ENCODE data around the gene DHRS3.

Gene DHRS3

DNA sequence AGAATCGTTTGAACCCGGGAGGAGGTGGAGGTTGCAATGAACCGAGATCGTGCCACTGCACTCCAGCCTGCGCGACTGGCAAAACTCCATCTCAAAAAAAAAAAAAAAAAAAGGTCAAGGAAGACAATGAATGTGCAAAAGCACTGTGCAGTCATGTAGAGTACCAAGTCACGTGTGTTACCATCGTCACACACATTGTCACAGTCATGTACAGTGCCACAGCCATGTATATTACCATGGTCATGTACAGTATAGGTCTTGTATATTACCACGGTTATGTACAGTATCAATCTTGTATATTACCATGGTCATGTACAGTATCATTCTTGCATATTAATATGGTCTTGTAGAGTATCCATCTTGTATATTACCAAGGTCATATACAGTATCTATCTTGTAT, 13.0 kb downstream of the DHRS3 start:
- TF ChIP-seq, protein P1, sequence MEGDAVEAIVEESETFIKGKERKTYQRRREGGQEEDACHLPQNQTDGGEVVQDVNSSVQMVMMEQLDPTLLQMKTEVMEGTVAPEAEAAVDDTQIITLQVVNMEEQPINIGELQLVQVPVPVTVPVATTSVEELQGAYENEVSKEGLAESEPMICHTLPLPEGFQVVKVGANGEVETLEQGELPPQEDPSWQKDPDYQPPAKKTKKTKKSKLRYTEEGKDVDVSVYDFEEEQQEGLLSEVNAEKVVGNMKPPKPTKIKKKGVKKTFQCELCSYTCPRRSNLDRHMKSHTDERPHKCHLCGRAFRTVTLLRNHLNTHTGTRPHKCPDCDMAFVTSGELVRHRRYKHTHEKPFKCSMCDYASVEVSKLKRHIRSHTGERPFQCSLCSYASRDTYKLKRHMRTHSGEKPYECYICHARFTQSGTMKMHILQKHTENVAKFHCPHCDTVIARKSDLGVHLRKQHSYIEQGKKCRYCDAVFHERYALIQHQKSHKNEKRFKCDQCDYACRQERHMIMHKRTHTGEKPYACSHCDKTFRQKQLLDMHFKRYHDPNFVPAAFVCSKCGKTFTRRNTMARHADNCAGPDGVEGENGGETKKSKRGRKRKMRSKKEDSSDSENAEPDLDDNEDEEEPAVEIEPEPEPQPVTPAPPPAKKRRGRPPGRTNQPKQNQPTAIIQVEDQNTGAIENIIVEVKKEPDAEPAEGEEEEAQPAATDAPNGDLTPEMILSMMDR (conservative IDR thresholded peaks at IDR 0.05) = no peak
- peak overlapping the region; percentile 48 for H3K27ac ChIP-seq

DNA sequence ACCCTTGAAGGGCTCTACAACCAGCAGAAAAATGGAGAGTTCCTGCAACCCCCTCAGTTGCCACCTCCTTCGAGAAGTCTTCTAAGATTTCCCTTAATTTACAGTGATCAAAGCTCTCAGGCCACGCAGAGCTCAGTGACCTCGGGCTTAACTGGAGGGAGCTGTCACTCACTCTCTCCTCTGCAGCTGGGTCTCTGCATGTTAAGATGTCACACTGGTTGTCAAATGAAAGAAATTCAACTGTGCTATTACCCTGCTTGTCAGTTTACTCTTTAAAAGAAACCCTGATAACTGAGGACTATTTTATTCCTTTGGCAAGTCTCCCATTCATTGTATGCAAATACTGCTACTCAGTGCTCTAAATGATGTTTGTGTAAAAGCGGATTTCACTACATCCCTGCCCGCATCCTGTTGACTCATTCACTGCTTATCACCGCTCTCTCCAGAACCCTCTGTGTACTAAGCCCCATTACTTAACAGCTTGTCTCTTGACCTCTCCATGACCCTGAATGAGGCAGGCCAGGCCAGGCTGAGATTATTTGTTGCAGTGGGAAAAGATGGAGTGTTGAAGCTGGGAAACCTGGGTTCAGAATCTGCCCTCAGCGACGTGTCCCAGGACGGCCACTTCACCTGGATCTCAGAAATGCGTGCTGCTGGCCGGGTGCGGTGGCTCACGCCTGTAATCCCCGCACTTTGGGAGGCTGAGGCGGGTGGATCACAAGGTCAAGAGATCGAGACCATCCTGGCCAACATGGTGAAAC, 13.7 kb downstream of the DHRS3 start:
- TF ChIP-seq, protein P1 (conservative IDR thresholded peaks at IDR 0.05) = no peak
- peak overlapping the region; percentile 48 for H3K27ac ChIP-seq

DNA sequence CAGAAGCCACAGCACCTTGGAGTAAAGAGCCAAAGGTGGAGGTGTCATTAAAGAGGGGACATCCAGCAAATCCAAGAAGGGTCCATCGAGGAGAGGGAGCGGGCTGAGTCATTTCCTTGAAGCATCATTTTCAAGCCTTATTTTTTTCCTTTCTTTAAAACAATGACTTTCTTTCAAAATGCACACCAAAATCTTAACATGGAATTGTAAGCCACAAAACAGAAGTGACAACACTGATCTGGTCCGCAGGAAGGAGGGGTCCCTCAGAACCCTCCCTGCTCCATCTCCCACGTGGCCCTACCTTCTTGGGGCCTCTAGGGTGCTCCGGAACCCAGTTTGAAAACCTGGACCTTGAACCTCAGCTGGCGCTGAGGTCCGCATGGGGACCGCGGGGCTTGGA, 14.8 kb downstream of the DHRS3 start:
- TF ChIP-seq, protein P1 (conservative IDR thresholded peaks at IDR 0.05) = no peak
- peak overlapping the region; percentile 48 for H3K27ac ChIP-seq

DNA sequence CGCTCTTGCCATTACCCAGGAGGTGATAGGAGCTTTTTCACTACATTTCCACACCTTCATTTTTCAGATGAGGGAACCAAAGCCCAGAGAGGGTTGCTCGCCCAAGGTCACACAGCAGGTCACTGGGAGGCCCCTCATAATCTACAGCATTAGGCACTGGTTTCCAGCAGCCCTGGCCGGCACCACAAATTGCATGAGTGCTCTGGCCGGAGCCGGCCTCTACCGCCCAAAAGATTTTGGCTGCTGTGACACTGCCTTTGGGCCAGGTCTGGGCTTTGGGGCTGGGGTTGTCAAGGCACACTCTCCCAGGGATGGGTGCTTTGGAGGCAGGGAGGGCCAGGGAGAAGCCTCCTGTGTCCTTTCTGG, 15.4 kb downstream of the DHRS3 start:
- H3K27ac ChIP-seq = no peak overlapping the region
- TF ChIP-seq, protein P1 (conservative IDR thresholded peaks at IDR 0.05) = no peak

DNA sequence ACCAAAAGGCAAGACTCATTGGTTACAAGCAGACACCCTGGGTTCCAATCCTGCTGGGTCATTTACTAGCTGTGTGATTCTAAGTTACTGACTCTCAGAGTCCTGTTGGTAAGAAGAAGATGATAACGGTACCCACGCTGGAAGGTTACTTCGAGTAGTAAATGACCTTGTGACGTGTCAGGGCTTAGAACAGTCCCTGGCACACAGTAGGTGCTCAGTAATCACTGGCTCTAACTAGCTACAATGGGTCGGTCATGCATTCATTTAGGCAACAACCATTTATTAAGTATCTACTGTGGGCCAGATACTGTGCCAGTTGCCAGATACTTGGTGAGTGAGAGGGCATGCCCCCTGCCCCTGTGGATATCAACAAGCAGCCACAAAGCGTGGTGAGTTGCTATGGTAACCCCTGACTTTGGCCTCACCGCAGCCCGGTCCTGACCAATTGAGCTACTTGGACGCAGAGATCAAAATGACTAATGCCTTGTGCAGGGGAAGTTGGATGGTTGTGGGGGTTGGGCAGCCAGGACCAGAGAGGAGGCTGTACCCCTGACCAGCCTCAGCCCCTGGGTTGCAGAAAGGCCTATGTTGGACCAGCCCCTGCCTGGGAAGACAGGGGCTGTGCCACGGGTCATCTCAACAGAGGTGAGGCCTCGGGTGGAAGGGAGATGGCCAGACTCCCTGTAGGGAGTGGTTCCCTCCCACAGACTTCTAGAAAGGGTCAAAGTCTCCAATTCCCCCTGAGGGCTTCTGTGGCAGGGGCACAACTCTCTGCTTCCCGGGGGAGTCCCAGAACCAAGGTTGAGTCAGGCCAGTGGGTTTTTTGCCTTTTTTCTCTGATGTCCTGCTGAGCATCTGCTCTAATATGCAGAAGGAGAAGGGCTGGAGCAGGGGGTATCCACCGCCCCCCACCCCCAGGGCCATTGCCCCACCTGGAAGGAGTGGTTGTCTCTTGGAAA, 16.0 kb downstream of the DHRS3 start:
- H3K27ac ChIP-seq = no peak overlapping the region
- TF ChIP-seq, protein P1 (conservative IDR thresholded peaks at IDR 0.05) = no peak

DNA sequence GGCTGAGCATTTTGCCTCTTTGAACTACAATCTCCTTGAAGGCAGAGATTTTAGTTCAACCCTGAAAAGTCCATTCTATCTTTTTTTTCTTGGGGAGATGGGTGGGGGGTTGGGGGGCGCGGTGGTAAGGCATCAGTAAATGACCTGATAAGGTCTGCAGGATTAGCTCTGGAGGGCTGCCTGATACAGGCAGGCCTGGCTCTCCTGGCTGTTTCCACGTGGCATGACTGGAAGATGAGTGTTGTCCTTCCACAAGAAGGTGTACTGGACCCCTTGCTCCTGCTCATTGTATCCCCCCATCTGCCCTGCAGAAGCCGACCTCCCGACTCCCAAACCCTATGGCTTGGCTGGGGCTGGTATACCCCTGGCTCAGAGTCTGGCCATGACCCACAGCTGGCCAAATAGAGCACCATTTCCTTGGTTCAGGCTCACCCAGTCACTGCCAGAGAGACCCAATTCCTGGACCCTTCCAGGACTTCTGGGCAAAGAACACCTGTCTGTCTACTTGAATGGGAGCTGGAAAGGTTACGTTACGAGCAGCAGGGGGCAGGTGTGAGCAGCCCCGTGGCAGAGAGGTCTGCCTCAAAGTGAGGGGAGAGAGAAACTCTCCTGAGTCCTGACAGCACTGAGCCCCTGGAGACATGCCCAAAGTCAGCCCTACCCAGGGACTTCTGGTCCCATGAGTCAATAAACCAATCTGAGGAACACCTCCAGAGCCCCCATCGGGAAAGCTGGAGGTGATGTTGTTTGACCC, 17.0 kb downstream of the DHRS3 start:
- peak overlapping the region; percentile 92; the same call in 1 of the 2 replicates for H3K27ac ChIP-seq

More for the DNA sequence above, 17.0 kb downstream of the DHRS3 start:
- TF ChIP-seq, protein P1 (conservative IDR thresholded peaks at IDR 0.05) = peak; percentile 34; the same call in 1 of the 2 replicates
